Kidney glomerular epithelial cell (primary cell): Measurements from ENCODE around the gene ARID2.

Source experiments
- DNase-seq: peaks from one replicate; lab custom pipeline; 2025; lab: John Stamatoyannopoulos, UW

The ARID2 gene

GRCh38 chr12:45872446-45872845 is 142.9 kb downstream of the ARID2 start:
- DNase-seq, result no peak

DNA sequence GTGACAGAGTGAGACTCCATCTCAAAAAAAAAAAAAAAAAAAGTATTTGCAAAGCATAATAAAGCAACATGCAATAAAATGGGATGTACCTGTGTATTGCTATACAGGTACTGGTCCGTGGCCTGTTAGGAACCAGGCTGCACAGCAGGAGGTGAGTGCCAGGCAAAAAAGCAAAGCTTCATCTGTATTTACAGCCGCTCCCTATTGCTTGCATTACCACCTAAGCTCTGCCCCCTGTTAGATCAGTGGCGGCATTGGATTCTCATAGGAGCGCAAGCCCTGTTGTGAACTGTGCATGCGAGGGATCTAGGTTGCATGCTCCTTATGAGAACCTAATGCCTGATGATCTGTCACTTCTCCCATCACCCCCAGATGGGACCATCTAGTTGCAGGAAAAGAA is 147.6 kb downstream of the ARID2 start:
- DNase-seq, result no peak

DNA sequence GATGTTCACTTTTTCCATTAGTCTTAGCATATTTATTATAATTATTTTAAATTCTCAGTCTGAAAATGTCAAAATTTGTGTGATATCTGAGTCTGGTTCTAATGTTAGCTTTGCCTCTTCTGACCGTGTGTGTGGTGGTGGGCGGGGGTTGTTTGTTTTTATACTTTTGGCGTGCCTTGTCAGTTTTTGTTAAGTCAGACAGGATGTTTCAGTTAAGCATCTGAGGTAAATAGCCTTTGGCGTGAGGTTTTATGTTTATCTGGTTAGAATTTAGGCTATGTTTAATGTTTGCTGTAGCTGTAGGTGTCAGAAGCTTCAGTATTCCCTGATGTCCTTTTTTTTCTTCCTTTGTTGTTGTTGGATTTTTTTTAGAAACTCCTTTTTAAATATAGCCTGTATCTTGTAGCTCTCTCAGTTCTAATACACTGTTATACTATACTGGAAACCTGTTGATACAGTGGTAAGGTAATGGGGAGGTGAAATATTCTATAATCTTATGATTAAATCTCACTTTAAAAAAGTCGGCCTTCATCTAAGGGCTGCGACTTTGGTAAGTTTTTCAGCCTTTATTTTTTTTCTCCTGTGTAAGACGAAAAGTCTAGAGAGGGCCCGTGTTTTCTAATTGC is 149.2 kb downstream of the ARID2 start:
- no peak for DNase-seq

- DNase-seq, result no peak
These were observed 149.9 kb downstream of the ARID2 start for GRCh38 chr12:45879363-45879895.

DNA sequence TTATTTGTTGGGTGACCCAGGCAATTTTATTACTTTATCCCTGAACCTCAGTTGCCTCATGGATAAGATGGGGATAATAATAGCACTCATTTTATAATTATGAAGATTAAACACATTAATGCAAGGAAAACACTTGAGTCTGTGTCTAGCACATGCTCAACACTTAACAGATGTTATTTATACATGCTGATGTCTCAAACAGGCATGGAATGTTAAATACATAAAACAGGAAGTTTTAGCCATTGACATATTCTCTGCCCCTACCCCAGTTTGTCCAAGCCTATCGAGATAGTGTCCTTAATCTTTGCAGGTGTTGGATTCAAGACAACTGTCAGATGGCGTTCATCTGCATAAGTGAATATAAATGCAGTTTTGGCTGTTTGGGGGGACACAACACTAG is 151.0 kb downstream of the ARID2 start:
- no peak for DNase-seq

DNA sequence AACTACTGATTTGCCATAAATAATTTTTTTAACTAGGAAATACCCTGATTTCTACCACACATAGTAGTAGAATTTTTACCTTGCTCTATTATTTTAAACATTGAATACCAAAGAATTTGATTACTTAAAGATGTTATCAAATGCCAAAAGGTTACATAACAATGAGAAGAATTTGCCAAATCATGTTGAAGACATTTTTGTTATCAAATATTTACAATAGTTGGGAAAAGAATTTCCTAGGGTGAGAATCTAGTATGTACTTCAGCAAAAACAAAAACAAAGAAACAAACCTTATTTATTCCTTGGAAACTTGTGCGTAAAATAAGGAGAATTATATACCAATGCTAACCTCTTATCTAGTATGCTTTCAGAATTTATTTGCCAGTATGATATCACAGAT is 153.7 kb downstream of the ARID2 start:
- no peak for DNase-seq

DNA sequence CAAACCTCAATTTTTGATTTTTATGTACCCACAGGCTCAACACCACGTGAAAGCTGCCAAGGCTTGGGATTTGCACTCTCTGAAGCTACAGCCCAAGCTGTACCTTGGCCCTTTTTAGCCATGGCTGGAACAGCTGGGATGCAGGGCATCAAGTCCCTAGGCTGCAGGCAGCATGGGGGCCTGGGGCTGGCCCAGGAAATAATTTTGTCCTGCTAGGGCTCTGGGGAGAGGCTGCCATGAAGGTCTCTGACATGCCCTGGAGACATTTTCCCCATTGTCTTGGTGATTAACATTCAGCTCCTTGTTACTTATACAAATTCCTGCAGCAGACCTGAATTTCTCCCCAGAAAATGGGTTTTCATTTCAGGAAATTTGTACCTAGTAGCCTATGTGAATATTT is 157.2 kb downstream of the ARID2 start:
- DNase-seq, result no peak

DNA sequence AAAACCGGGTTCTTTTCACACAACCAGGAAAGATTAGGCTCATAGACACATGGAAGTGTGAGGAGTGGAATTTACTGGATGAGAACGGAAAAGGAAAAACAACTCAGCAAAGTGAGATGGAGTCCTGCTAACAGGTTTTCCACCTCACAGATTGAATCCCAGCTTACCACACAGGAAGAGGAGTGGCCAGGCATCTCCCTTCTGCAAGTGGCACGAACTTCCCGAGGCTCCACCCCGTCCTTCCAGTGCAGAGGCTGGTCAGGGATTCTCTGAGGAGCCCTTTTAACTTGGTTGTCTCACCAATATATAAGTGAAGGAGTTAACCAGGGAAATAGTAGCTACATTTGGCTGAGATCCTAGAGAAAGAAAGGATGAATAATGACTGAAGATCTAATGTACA is 158.0 kb downstream of the ARID2 start:
- no peak for DNase-seq

- DNase-seq, result no peak
These were observed 160.8 kb downstream of the ARID2 start for GRCh38 chr12:45890276-45890675.

GRCh38 chr12:45893240-45893639 is 163.7 kb downstream of the ARID2 start:
- DNase-seq, result no peak

DNA sequence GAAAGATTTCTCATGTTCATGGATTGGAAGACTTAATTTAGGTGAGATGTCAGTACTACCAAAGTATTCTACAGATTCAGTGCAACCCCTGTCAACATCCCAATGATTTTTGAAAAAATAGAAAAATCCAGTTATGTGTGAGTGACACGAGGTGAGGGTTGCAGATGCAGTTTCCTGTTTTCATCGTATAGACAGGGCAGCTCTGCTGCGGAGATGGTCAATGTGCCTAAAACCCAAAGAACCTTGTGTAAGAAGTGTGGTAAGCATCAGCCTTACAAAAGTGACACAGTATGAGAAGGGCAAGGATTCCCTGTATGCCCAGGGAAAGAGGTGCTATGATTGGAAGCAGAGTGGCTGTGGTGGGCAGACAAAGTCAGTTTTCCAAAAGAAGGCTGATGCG is 166.5 kb downstream of the ARID2 start:
- DNase-seq, result no peak

DNA sequence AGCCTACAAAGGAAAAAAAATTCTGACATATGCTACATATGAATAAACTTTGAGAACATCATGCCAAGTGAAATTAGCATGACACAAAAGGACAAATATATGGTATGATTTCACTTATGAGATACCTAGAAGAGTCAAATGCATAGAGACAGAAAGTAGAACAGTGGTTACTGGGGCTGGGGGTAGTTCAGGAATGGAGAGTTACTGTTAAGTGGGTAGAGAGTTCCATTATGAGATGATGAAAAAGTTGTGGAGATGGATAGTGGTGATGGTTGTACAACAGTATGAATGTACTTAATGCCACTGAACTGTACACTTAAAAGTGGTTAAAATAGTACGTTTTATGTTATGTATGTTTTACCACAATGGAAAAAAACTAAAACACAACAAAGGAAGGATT is 168.6 kb downstream of the ARID2 start:
- no peak for DNase-seq

- DNase-seq, result no peak
These were observed 178.4 kb downstream of the ARID2 start for GRCh38 chr12:45907955-45908354.

GRCh38 chr12:45909041-45909713 is 179.7 kb downstream of the ARID2 start:
- peak; percentile 19 for DNase-seq

DNA sequence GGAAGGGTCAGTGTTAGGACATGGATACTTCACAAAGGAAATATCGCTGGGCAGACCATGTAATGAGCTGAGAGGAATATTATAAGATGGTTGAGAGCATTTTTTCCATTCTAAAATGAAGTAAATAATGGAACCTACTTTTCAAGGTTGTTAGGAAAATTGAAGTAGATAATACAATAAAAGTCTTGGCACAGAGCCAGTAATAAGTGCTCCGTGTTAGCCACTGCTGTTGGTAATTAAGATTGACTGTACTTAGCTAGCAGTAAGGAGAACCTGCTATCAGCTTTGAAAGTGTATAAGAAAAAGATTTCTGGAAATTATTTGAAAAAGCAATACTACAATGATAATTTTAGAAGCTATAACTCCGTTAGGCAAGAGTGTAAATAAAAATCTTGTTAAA is 183.3 kb downstream of the ARID2 start:
- DNase-seq, result no peak

GRCh38 chr12:45913631-45914030 is 184.1 kb downstream of the ARID2 start:
- no peak for DNase-seq

- peak; percentile 50 for DNase-seq
These were observed 184.6 kb downstream of the ARID2 start for GRCh38 chr12:45914090-45914489.

GRCh38 chr12:45915405-45915804 is 185.9 kb downstream of the ARID2 start:
- no peak for DNase-seq

- DNase-seq, result no peak
These were observed 189.3 kb downstream of the ARID2 start for GRCh38 chr12:45918818-45919217.

DNA sequence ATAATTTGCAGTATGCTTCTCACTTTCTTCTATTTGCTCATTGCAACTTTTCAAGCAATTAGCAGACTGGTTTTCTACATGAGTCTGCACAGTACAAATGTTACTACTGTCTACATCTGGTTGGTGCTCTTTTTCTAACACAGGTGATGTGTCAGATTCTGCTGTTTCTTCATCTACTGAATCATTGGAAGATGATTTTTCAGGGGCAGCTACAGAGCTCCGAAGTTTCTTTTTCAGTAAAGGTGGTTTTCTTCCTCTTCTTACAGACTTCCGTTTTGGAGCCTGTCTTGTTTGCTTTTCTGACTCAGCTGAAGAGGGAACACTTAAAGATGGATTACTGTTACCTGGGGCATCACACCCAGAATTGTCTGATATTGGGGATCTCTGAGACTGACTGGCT is 198.8 kb downstream of the ARID2 start:
- DNase-seq, result no peak

DNA sequence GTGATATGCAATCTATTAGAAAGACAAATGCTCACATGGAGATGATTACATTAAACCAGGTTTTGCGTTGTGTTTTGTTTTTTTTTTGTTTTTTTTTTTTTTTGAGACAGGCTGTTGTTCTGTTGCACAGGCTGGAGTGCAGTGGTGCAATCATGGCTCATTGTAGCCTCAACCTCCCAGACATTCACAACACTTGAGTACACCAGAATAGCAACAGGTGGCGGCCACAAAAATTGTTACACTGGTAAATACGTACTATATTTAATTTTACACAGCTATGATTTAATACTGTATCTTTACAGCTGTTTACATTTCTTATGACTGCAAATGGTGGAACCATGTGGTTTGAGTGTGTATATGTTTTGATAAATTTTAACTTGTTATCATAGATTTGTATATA is 200.9 kb downstream of the ARID2 start:
- DNase-seq, result no peak

DNA sequence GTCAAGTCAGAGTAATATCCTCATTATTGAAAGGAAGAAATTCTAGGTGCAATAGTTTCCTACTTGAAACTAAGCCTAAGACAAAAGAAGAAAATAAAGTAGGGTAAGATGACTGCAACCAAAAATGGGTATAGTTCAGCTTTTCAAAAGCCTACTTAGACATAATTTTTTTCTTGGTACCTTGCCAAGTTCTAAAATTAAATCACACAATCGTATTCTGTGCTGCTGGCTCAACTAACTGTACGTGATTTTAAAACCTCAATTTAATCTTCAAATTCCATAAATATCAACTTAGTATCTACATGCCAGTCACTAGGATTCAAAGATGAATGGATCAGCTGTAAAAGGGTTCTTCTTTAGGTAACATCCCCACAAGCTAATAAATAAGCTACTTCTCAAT is 204.0 kb downstream of the ARID2 start:
- DNase-seq, result no peak

- no peak for DNase-seq
These were observed 205.4 kb downstream of the ARID2 start for GRCh38 chr12:45934956-45935355.

- no peak for DNase-seq
These were observed 209.1 kb downstream of the ARID2 start for GRCh38 chr12:45938566-45938965.
